Type B pancreatic cell (in vitro differentiated cells): ENCODE results near the gene DDHD1. TPM values are rescaled to one million over a fixed set of nuclear protein-coding genes. Genes with fewer than 3 reads are reported as not detected.

Experiments used
- DNase-seq: peaks from one replicate; pipeline ENCODE4 v3.0.0; 2021; ENCODE audit warnings: mixed read lengths; ENCODE audit not compliant: unreplicated experiment; ENCODE audit errors: extremely low spot score
- H3K27ac Mint-ChIP-seq: 2 replicates; pipeline ENCODE4 v1.8.0; 2021; ENCODE audit warnings: mild to moderate bottlenecking, mixed read lengths
- H3K27me3 Mint-ChIP-seq: 2 replicates; pipeline ENCODE4 v1.8.0; 2021; ENCODE audit warnings: mixed read lengths
- H3K36me3 Mint-ChIP-seq: 2 replicates; pipeline ENCODE4 v1.8.0; 2021; ENCODE audit warnings: mixed read lengths
- H3K4me1 Mint-ChIP-seq: one replicate; pipeline ENCODE4 v1.8.0; 2021; ENCODE audit warnings: mixed read lengths; ENCODE audit not compliant: unreplicated experiment
- H3K4me3 Mint-ChIP-seq: 2 replicates; pipeline ENCODE4 v1.8.0; 2021; ENCODE audit warnings: mild to moderate bottlenecking, mixed read lengths
- H3K9me3 Mint-ChIP-seq: 2 replicates; pipeline ENCODE4 v1.8.0; 2021; ENCODE audit warnings: mixed read lengths
- total RNA-seq: library from RNA; stranded (reverse); gene quantifications from 2 replicates; pipeline ENCODE4 v1.2.1, GENCODE V29; 2021; ENCODE audit warnings: low replicate concordance
- TF ChIP-seq, protein P1 (sequence below): fragments of 200-600 bp; sonication (generic); conservative IDR thresholded peaks from 2 replicates; pipeline ENCODE4 v1.5.0; 2021; ENCODE audit warnings: antibody characterized with exemption, mild to moderate bottlenecking

Gene DDHD1
- total RNA-seq, 1 donor from 2014 or later: 19.1 TPM

DNA sequence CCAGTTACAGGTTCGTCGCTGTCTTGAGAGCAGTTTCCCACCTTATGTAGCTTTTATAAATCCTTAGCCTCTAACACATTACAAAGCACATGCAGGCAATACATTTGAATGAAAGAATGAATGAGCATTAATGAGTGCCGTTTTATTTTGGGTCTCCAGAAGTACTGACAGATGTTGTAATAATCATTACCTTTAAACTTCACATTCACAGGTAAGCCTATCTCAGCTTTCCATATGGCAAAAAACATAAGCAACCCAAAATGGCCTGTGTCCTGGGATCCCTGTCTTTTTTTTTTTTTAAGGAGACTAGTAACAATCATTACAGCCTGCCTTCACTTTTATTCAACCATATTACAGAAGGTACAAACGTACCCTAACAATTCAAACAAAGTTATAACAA is 149.3 kb downstream of the DDHD1 start:
- H3K9me3 Mint-ChIP-seq: no peaks in the 10 kb centered on the region
- TF ChIP-seq, protein P1, sequence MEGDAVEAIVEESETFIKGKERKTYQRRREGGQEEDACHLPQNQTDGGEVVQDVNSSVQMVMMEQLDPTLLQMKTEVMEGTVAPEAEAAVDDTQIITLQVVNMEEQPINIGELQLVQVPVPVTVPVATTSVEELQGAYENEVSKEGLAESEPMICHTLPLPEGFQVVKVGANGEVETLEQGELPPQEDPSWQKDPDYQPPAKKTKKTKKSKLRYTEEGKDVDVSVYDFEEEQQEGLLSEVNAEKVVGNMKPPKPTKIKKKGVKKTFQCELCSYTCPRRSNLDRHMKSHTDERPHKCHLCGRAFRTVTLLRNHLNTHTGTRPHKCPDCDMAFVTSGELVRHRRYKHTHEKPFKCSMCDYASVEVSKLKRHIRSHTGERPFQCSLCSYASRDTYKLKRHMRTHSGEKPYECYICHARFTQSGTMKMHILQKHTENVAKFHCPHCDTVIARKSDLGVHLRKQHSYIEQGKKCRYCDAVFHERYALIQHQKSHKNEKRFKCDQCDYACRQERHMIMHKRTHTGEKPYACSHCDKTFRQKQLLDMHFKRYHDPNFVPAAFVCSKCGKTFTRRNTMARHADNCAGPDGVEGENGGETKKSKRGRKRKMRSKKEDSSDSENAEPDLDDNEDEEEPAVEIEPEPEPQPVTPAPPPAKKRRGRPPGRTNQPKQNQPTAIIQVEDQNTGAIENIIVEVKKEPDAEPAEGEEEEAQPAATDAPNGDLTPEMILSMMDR: no peak

DNA sequence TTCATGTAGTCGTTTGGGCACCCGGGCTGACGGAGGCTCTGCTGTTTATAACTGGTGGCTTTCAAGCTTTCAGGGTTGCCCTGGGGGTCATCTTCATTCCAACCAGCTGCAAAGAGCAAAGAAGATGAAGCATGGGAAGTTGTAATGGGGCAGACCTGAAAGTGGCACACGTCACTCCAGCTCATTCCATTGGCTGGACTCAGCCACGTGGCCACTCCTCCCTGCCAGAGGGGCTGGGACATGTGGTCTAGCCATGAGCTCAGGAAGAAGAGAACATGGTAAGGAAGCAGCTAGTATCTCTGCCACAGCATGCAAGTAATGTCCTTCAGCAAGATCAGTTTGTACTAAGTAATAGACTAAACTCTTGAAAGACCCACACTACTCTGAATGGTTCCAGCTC is 150.5 kb downstream of the DDHD1 start:
- no peak overlapping the region for H3K4me3 Mint-ChIP-seq
- TF ChIP-seq, protein P1: no peak
- H3K36me3 Mint-ChIP-seq: no peaks in the 10 kb centered on the region
- no peaks in the 10 kb centered on the region for H3K9me3 Mint-ChIP-seq
- peaks cover 12% of the 10 kb centered on the region for H3K27me3 Mint-ChIP-seq
- no peak overlapping the region for H3K27ac Mint-ChIP-seq
- DNase-seq: no peak
- no peaks in the 10 kb centered on the region for H3K4me1 Mint-ChIP-seq

More for the DNA sequence above, 149.3 kb downstream of the DDHD1 start:
- no peaks in the 10 kb centered on the region for H3K4me1 Mint-ChIP-seq
- H3K27ac Mint-ChIP-seq: no peak overlapping the region
- no peak for DNase-seq
- H3K27me3 Mint-ChIP-seq: peaks cover 12% of the 10 kb centered on the region
- H3K4me3 Mint-ChIP-seq: no peak overlapping the region
- no peaks in the 10 kb centered on the region for H3K36me3 Mint-ChIP-seq

GRCh38 chr14:53001787-53002378 is 151.2 kb downstream of the DDHD1 start:
- Mint-ChIP-seq H3K4me1 (no peaks in the 10 kb centered on the region), H3K27me3 (peaks cover 12% of the 10 kb centered on the region), H3K27ac (no peak overlapping the region), H3K36me3 (no peaks in the 10 kb centered on the region), H3K4me3 (no peak overlapping the region), H3K9me3 (no peaks in the 10 kb centered on the region)
- TF ChIP-seq, protein P1: no peak
- DNase-seq: no peak

GRCh38 chr14:52998376-52999015 is 154.6 kb downstream of the DDHD1 start:
- H3K36me3 Mint-ChIP-seq: no peaks in the 10 kb centered on the region
- TF ChIP-seq, protein P1: no peak
- DNase-seq: no peak
- no peaks in the 10 kb centered on the region for H3K4me1 Mint-ChIP-seq
- H3K27ac Mint-ChIP-seq: no peak overlapping the region
- H3K27me3 Mint-ChIP-seq: peaks cover 17% of the 10 kb centered on the region
- H3K9me3 Mint-ChIP-seq: no peaks in the 10 kb centered on the region
- H3K4me3 Mint-ChIP-seq: no peak overlapping the region

DNA sequence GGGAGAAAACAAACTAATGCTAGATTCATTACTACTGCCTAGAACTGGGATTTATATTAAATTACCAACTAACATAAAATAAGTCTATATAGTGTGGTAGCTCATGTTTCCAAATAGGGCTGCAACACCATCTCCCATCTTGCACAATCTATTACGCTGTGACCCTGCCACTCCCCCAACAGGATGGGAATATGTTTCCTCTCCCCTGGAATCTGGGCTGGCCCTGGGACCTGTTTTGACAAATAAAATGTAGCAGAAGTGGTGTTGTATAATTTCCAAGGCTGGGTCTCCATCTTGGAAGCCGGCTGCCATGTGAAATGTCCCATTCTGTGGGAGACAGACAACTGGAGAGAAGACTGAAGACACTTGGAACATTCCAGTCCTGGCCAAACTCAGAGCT is 156.6 kb downstream of the DDHD1 start:
- Mint-ChIP-seq H3K27ac (no peak overlapping the region), H3K4me1 (no peaks in the 10 kb centered on the region), H3K4me3 (no peak overlapping the region), H3K9me3 (no peaks in the 10 kb centered on the region), H3K36me3 (no peaks in the 10 kb centered on the region), H3K27me3 (peaks cover 26% of the 10 kb centered on the region)
- TF ChIP-seq, protein P1: no peak
- DNase-seq: no peak
